ENCODE results near the gene PCSK7. TPM values are rescaled to one million over a fixed set of nuclear protein-coding genes. Genes with fewer than 3 reads are reported as not detected.

Gene PCSK7
- total and polyA plus RNA-seq, 2 of the 8 experiments (the other 6 are each of a cell fraction or from before 2014, with no cell fraction given), result 23.4 to 38.5 TPM

GRCh38 chr11:117232092-117232878 is 412 bp upstream of the PCSK7 start, which contains the start of gene RNF214 (continued):
- TF ChIP-seq SP4 (IDR thresholded peaks at IDR 0.05; ENCODE audit: low read length) (peak; percentile 31; the same call in 1 of the 2 replicates), SIRT6 (IDR thresholded peaks at IDR 0.05; ENCODE audit: low read length) (no peak), SP1 (IDR thresholded peaks at IDR 0.05; ENCODE audit: low read depth, low read length) (no peak), EP300 (IDR thresholded peaks at IDR 0.05; ENCODE audit: borderline replicate concordance in 1 of 2, low read depth in 2 of 2, low read length in 2 of 2) (peak in 1 of 2 experiments; percentile 93; a peak in 2 of 3 replicates), SAP30 (IDR thresholded peaks at IDR 0.05; ENCODE audit: insufficient read depth, insufficient replicate concordance, low read length) (no peak), SIX5 (IDR thresholded peaks at IDR 0.05; ENCODE audit: low read depth, low read length) (no peak), POU5F1 (IDR thresholded peaks at IDR 0.05; ENCODE audit: low read depth, low read length) (no peak), CHD1 (IDR thresholded peaks at IDR 0.05; ENCODE audit: low read depth, low read length) (peak; percentile 66; the same call in 1 of the 2 replicates), TBP (IDR thresholded peaks at IDR 0.05; ENCODE audit: low read depth, low read length) (no peak; the same call in 1 of the 2 replicates), ATF3 (IDR thresholded peaks at IDR 0.05; ENCODE audit: insufficient read depth, low read depth, low read length) (no peak), EZH2 (IDR thresholded peaks at IDR 0.05; ENCODE audit: low read depth, low read length, severe bottlenecking) (no peak), TAF1 (IDR thresholded peaks at IDR 0.05; ENCODE audit: low read depth, low read length) (no peak; the same call in none of the 2 replicates), MAFK (IDR thresholded peaks at IDR 0.05; ENCODE audit: low read depth, low read length) (no peak), BRCA1 (IDR thresholded peaks at IDR 0.05; ENCODE audit: low read depth, low read length) (peak; percentile 28; the same call in 1 of the 2 replicates), RFX5 (IDR thresholded peaks at IDR 0.05; ENCODE audit: borderline replicate concordance, low read depth, low read length) (no peak), PHF8 (conservative IDR thresholded peaks at IDR 0.05; ENCODE audit: low read depth, low read length) (peak; percentile 80), BCL11A (IDR thresholded peaks at IDR 0.05; ENCODE audit: low read depth in 2 of 2, low read length in 2 of 2) (no peak), JUND (IDR thresholded peaks at IDR 0.05; ENCODE audit: low read length) (0 out of 2 replicates have a peak, but pooled peaks have one; percentile 54), CBX8 (IDR thresholded peaks at IDR 0.05; ENCODE audit: borderline replicate concordance, low read depth, low read length) (no peak), CHD2 (IDR thresholded peaks at IDR 0.05; ENCODE audit: low read length) (no peak), HDAC2 (IDR thresholded peaks at IDR 0.05; ENCODE audit: borderline replicate concordance in 1 of 2, low read depth in 2 of 2, low read length in 2 of 2) (no peak), TAF7 (optimal IDR thresholded peaks at IDR 0.05; ENCODE audit: borderline replicate concordance, low read depth, low read length) (peak; percentile 7)

Measured in H1 (cell line).